NCI-H2171 treated with DMSO at 0.1 percent for 48 hours (cell line): ENCODE results near the gene SFSWAP.
A peak's percentile ranks its signal among the peaks of the same experiment; 100 is the strongest.
"Not testable (repeated sequence)": the region's sequence is repeated elsewhere in the genome, so short reads cannot be mapped to it uniquely, and the experiment has no call there.

ENCODE experiments used
- DNase-seq: peaks from one replicate; lab custom pipeline; 2025; lab: John Stamatoyannopoulos, UW

Gene SFSWAP

GRCh38 chr12:131710464-131711457 lies at the start of gene SFSWAP:
TSS of gene SFSWAP (plus strand) at chr12:131711090. CDS start at chr12:131711230, 140 bp downstream.
- peak; percentile 82 for DNase-seq

DNA sequence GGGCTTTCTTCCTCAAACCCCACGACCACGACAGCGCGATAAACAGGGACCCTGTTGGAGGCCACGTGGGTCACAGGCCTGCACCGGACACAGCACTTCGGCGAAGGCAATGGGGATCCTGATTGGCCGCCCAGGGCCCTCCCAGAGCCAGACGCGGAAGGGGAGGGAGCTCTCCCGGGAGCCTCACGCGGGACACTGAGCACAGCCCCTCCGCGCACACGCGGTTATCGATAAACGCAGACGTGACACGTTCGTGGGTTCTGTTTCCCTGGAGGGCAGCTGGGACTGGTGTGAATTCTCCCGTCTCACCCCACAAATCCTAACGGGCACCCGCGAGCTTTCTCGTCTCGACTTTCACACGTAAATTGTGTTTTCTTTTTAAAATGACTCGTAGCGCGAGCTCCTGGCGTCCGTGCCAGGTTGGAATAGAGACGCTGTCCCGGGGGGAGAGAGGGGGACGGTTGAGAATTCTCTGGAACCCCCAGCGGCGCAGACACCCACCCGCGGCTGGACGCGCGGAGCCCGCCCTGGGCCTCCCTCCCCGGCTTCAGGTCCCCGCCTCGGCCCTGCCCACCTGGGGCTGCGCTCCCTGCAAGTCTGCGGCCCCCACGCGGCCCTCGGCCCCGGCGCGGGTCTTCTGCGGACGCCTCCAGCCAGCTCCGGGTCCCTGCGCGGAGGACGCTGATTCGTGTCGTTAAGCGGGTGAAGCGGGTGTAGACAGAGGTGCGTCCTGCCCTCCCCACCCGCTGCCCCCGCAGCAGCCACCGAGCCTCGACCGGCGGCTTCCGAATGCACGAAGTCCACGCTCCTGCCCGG lies 49.5 kb upstream of the SFSWAP start:
- not testable (repeated sequence) for DNase-seq

DNA sequence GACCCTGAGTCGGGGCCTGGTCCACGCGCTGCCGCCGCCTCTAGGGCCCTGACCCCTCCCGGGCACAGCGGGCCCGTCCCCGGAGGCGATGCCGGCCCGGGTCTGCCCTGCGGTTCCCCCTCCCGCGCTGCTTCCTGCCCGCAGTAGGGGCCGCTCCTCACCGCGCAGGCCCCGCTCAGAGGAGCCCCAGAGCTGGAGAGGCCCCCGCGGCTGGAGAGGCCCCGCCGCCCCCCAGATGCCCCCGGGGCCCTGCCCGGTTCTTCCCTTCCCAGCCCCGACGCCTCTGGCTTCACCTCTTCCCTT lies 49.0 kb upstream of the SFSWAP start:
- not testable (repeated sequence) for DNase-seq

DNA sequence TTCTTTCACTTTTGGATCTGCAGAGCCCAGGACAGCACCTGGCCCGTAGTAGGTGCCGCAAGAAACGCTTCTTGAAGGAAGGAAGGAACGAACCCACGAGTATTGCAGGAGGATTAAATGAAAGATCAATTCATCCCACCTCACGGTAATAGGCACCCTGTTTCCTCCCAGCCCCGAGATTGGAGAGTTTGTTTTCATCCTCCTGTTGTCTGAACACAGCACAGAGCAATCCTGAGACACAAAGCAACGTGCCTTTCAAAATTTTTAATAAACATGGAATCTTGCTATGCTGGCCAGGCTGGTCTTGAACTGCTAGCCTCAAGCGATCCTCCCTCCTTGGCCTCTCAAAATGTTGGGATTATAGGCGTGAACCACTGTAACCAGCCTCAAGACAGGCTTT lies 48.5 kb upstream of the SFSWAP start:
- DNase-seq: not testable (repeated sequence)

DNA sequence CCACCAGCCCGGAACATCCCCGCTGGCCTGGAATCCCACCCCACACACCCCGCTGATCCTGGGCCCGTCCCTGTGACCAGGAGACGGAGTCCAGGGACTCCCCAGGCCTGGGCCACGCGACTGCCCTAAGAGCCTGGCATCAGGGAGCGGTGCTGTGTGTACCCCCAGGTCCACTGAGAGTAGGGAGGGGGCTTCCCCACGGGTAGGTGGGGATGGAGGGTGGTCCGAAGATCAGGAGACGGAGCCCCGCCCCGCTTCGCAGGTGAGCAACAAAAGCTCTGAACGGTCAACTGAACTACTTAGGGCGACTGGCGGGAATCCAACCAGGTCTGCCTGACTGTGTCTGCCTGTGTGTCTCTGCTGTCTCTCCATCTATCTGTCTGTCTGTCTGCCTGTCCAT lies 45.2 kb upstream of the SFSWAP start:
- not testable (repeated sequence) for DNase-seq

GRCh38 chr12:131666486-131666885 lies 44.4 kb upstream of the SFSWAP start:
- DNase-seq: not testable (repeated sequence)

- DNase-seq: not testable (repeated sequence)
These were observed 43.8 kb upstream of the SFSWAP start for GRCh38 chr12:131666978-131667601.

DNA sequence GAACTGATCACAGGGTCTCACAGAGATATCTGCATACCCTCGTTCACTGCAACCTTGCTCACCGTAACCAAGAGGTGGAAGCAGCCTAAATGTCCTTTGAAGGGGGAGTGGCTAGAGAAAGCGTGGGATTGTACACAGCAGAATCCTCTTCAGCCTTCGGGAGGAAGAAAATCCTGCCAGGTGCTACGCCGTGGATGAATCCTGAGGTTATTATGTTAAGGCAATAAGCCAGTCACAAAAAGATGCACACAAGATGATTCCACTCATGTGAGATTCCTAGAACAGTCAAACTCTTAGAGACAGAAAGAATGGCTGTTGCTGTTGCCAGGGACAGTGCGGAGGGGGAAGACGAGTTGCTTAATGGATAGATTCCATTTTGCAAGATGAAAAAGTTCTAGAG lies 39.6 kb upstream of the SFSWAP start:
- DNase-seq: no peak

- DNase-seq: no peak
These were observed 39.0 kb upstream of the SFSWAP start for GRCh38 chr12:131671871-131672270.

- no peak for DNase-seq
These were observed 38.5 kb upstream of the SFSWAP start for GRCh38 chr12:131672311-131672940.

DNA sequence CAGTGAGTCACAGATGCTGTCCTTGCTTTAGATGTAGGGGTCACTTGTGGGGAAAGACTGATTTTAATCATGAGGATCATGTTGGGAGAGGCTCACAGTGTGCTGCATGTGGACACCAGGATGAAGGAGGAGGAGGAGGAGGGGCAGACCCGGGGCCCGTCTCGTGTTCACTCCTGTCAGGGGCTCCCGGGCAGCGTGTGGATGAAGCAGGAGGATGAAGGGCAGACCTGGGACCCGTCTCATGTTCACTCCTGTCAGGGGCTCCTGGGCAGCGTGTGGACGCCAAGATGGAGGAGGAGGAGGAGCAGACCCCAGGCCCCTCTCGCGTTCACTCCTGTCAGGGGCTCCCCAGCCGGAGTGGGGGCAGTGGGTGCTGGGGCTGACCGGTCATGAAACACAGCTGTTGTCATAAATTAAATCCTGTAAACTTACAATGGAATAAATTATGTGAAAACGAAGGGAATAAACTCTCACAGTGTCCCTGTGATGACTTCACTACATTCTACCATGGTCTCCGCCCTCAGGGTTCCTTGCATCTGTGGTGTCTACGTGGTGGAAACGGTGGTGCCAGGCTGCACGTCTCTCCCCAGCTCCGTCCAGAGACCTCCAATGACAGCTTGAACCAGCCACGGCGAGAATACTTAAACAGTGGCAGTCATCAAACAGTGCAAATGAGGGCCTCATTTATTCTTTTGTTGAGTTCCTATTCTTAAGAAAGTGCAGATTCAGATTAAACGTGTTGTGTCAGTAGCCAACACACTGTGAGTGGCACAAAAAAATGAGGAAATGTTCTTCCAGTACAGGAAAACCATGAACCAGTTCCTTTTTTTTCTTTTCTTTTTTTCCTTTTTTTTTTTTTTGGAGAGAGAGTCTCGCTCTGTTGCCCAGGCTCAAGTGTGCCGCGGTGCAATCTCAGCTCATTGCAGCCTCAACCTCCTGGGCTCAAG lies 37.7 kb upstream of the SFSWAP start:
- DNase-seq: no peak

DNA sequence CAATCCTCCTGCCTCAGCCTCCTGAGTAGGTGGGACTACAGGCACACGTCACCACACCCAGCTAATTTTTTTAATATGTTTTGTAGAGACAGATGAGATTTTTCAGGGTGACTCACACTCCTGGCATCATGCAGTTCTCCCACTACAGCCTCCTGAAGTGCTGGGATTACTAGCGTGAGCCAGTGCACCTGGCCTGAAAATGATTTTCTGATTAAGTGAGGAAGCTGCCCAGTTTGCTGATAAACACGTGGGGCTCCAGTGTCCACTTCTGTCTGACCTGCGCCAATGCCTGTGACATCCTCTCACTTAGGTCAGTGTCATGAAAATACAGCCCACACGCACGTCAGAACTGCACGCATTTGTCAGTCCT lies 37.0 kb upstream of the SFSWAP start:
- DNase-seq: no peak

GRCh38 chr12:131674373-131674772 lies 36.5 kb upstream of the SFSWAP start:
- DNase-seq: no peak

- no peak for DNase-seq
These were observed 35.5 kb upstream of the SFSWAP start for GRCh38 chr12:131675126-131676080.

- no peak for DNase-seq
These were observed 34.3 kb upstream of the SFSWAP start for GRCh38 chr12:131676544-131676943.

- DNase-seq: not testable (repeated sequence)
These were observed 33.8 kb upstream of the SFSWAP start for GRCh38 chr12:131677067-131677466.

GRCh38 chr12:131677699-131678098 lies 33.2 kb upstream of the SFSWAP start:
- DNase-seq: no peak

- DNase-seq: not testable (repeated sequence)
These were observed 32.3 kb upstream of the SFSWAP start for GRCh38 chr12:131678389-131679181.

- DNase-seq: not testable (repeated sequence)
These were observed 31.7 kb upstream of the SFSWAP start for GRCh38 chr12:131679186-131679585.
